CD4-positive, alpha-beta T cell treated with Interleukin-15 for 1 hour (primary cell): Measurements from ENCODE around the gene BRD4.

Experiments
- DNase-seq: peaks from one replicate; pipeline ENCODE4 v3.0.0-alpha.2; 2020

The BRD4 gene

GRCh38 chr19:15264061-15264932 is 68.0 kb downstream of the BRD4 start:
- peak; percentile 60 for DNase-seq

- no peak for DNase-seq
These were observed 68.9 kb downstream of the BRD4 start for GRCh38 chr19:15263361-15263985.

GRCh38 chr19:15262011-15262410 is 70.3 kb downstream of the BRD4 start:
- DNase-seq: no peak

DNA sequence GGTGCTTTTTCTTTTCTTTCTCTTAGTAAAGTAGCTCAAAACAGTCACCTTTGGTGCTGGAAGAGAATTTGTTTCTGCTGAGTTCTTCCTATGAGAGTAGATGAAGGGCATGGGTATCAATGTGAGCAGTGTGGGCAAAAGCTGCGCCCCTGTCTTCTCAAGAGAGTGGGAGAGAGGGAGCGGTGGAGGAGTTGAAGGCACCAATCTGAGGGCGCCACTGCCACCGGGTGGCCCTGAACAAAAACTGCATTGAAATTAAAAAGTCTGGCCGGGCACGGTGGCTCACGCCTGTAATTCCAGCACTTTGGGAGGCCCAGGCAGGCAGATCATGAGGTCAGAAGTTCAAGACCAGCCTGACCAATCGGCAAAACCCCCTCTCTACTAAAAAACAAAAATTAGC is 71.4 kb downstream of the BRD4 start:
- DNase-seq: no peak

GRCh38 chr19:15259907-15260306 is 72.4 kb downstream of the BRD4 start:
- DNase-seq: no peak

GRCh38 chr19:15257782-15258181 is 74.6 kb downstream of the BRD4 start:
- DNase-seq: no peak

GRCh38 chr19:15256708-15257331 is 75.5 kb downstream of the BRD4 start:
- DNase-seq: no peak

GRCh38 chr19:15255359-15255990 is 76.9 kb downstream of the BRD4 start:
- no peak for DNase-seq

- no peak for DNase-seq
These were observed 77.8 kb downstream of the BRD4 start for GRCh38 chr19:15254547-15254946.

- DNase-seq: no peak
These were observed 78.8 kb downstream of the BRD4 start for GRCh38 chr19:15253513-15253912.

GRCh38 chr19:15253061-15253460 is 79.3 kb downstream of the BRD4 start:
- no peak for DNase-seq

DNA sequence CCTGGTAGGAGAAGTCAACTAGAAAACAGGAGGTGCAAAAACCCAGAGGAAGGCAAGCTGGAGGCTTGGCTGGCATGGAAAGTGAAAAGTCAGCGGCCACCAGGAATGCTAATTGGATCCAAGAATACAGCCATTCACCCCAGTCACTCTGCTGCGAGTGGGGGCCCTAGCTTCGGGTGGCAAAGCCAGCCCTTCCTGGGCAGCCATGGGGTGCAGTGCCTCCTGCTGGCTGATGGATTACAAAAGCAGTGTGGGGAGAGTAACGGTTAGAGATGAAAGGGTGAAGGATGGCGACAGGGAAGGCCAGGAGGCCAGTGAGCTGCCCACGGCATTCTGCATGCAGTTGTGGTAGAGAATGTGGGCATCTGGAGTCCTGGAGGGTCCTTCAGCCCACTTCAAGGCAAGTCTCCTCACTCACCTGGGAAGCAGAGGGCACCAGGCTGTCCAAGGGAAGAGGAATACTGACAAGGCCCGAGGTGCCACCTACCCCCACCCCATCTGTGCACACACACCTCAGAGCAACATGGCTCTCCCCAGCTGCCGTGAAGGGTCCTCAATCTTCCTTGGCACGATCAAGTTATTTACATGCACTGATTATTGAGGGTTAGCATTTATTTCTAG is 79.8 kb downstream of the BRD4 start:
- DNase-seq: no peak

- no peak for DNase-seq
These were observed 80.5 kb downstream of the BRD4 start for GRCh38 chr19:15251749-15252397.

DNA sequence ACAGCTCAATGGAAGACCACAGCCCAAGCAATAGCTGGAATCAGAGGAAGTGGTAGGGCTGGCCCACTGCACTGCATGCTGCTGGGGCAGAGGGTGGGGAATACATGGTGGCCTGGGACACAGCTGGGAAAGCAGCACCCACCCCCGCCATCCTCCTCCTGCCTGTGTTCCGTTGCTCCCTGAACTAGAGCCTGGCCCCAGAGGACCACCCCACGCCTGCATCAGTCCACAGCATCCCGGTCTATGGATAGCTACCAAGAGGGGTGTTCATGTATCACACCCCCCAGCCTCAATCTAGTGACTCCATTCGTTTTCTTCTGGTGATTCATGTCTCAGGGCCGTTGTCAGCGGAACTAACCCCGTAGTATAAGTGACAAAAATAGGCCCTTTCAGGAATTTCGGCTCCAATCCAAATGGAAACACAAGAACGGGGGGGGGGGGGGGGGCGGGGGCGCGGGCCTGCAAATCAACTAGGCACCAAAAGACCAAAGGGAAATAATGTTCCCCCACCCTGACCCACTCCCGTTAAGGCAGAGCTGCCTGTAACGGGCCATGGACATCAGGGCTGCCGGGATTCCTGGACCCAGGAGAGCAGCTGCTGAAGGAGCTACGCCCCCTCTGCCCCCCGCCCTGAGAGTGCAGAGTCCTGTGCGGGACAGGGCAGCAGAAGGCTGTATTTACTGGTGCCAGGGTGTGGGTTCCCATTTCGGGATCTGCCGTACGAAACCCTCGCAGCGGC is 81.2 kb downstream of the BRD4 start:
- no peak for DNase-seq

DNA sequence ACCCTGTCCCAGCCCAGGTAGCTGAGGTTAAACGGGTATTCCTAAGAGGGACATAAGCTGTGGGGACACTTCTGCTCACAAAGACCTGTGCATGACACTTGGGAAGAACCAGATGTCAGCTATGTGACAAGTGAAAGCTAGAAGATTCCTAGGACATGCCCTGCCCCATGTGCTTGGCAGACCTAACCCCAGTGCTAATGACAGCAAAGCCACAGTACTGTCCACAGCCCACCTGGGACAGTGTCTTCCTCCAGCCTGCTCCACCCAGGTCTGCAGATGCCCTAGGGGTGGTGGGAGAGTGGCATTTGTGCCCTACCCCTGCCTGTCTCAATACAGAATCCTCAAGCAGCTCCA is 81.7 kb downstream of the BRD4 start:
- DNase-seq: no peak

DNA sequence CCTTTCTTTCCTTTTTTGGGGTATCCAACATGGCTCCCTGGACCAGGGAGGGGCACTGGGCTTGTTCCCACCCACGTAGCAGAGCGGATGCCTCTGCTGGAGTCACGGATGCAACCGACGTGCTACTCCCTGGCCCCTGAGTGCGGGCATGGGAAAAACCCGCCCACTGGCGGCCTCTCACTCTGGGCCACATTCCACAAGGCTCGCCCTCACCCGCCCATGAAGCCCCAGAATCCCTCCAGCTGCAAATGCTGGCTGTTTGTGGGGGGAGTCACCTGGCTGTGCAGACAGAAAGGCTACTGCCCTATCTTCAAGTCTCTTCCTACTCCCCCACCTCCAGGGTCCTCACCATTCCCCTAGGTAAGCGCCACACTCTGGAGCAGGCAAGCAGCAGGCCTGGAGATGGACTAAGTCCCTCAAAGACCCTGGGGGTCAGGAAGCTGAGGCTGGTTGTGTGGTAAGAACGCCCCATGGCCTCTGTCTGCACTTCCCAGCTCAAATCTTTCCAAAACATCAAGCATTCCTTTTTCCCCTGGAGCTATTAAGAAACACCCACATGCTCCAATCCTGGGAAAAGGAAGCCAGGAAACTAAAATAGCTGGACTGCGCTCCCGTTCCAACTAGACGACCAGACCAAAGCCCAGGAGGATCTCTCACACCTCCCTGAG is 82.2 kb downstream of the BRD4 start:
- DNase-seq: no peak

DNA sequence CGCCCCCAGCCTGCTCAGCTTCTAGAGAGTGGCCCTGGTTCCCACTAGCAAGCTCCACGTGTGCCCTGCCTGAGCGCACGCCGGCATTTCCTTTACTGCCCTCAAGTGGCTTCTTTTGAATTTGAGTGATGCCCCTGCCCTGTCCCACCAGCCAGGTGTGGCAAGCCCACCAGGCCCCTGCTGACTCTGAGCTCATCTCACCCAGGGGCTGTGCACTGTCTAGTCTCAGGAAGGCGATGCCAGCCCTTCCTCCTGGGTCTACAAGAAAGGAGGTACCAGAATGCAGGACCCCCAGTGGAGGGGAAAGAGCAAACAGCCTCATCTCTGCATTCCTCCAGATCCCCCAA is 82.8 kb downstream of the BRD4 start:
- no peak for DNase-seq

DNA sequence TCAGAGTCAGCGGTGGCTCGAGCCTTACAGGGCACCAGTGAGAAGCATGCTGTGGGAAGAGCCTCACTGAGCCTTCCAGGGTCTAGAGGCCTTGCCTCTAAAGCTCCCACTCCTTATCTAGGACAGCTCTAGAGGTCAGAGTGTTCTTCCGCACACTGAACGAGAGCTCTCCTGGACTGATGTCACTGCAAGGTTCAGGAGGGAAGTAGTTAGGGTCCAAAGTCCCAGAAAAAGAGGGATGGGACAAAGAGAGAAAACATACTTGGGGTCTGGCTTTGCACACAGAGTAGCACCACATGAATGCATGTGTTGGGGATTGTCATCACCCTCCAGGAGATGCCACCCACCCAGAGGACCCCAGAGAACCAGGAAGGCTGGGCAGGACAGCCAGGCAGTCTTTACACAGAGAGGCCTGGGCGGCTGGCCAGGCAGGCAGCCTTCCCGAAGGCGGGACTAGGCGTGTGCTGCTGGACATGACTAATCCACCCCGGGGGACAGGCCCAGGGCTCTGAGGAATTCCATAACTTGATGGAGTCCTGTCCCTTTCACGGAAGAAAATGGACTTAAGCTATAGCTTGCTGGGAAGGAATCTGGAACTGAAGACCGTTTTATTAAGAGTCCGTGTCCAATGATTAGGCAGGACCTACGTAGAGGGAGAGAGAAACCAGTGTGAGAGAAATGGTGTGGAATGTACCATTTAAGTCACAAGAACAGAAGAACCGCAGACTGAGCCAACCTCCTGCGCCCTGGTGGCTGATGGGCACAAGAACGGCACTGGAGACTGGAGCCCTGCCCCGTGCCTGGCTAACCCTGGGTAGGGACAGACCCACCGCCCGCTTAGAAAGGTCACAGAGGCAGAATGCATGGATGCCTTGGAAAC is 83.5 kb downstream of the BRD4 start:
- no peak for DNase-seq

- DNase-seq: no peak
These were observed 84.2 kb downstream of the BRD4 start for GRCh38 chr19:15248106-15248505.
